ENCODE measurements around the gene TMX3.

The TMX3 gene, protein sequence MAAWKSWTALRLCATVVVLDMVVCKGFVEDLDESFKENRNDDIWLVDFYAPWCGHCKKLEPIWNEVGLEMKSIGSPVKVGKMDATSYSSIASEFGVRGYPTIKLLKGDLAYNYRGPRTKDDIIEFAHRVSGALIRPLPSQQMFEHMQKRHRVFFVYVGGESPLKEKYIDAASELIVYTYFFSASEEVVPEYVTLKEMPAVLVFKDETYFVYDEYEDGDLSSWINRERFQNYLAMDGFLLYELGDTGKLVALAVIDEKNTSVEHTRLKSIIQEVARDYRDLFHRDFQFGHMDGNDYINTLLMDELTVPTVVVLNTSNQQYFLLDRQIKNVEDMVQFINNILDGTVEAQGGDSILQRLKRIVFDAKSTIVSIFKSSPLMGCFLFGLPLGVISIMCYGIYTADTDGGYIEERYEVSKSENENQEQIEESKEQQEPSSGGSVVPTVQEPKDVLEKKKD

DNA sequence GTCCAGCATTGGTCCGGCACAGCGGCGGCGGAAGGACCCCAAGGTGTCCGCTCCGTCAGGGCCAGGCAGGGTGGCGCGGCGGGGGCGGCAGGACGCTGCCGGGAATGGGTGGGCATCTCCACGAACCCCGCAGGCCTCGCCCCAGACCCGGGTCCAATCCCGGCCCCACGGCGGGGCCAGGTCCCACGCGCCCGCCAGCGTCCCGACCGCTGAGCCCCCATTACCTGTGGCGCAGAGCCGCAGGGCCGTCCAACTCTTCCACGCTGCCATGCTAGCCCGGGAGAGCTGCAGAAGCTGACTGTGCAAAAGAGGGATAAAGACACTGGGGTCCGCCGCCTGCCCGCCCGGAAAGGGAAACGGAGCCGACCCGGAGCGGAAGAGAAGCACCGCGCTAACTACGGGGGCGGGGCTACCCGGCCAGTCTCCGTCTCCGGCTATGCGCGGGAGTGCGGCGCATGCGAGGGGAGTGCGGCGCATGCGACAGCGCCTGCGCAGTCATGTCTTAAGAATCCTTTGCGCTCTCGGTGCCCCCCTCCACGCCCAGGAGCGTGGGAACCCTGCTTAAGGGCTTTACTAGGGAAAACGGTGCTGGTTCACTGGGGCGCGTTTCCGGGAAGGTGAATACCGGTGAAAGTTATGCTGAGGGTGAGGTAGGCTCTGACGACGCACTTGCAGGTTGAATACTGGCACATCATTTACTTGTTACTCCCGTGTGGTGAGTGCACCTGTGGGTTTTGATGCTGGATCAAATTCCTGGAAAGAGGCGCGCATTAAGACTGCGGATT lies at the start of gene TMX3:
Gene TMX3 (minus strand): TSS at position 397 of the 785 bp plus-strand sequence. CDS start 127 bp downstream, at position 270.
- Histone ChIP-seq H3K36me3 (ENCODE audit: control insufficient read depth, low read depth, low read length) (peaks cover 26% of the 10 kb centered on the region), H3K9me3 (ENCODE audit: control insufficient read depth, low read depth, low read length) (no peaks in the 10 kb centered on the region), H3K27ac (ENCODE audit: low read length) (no peak within 1 kb of the TSS), H3K4me1 (ENCODE audit: control insufficient read depth, low read depth, low read length) (peaks cover 5% of the 10 kb centered on the region), H3K9ac (ENCODE audit: low read length) (peak within 1 kb of the TSS; percentile 82), H3K4me3 (ENCODE audit: low read length) (peak within 1 kb of the TSS; percentile 98), H3K27me3 (ENCODE audit: control insufficient read depth, insufficient read depth, low read length) (no peaks in the 10 kb centered on the region)

DNA sequence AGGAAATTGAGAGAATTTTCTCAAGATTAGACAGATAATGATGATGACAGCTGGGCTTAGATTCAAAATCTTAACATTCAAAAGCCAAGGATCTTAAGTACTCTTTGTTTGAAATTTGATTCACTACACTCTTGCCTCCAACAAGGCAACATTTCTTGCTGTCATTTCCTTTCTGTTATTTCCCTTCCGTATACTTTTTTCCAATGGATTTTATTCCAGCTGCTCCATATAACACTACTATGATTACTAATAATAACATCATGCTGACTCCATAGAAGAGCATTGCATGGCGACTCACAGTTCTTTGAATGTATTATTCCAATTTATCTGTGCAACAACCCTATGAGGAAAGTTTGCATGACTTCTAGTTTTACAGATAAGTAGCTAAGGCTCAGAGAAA lies 49.1 kb upstream of the TMX3 start:
- H3K27ac ChIP-seq (ENCODE audit: low read length) = no peak overlapping the region
- no peaks in the 10 kb centered on the region for H3K27me3 ChIP-seq (ENCODE audit: control insufficient read depth, insufficient read depth, low read length)
- no peaks in the 10 kb centered on the region for H3K9me3 ChIP-seq (ENCODE audit: control insufficient read depth, low read depth, low read length)
- H3K9ac ChIP-seq (ENCODE audit: low read length) = no peak overlapping the region
- no peaks in the 10 kb centered on the region for H3K4me1 ChIP-seq (ENCODE audit: control insufficient read depth, low read depth, low read length)
- H3K4me3 ChIP-seq (ENCODE audit: low read length) = no peak overlapping the region
- no peaks in the 10 kb centered on the region for H3K36me3 ChIP-seq (ENCODE audit: control insufficient read depth, low read depth, low read length)

DNA sequence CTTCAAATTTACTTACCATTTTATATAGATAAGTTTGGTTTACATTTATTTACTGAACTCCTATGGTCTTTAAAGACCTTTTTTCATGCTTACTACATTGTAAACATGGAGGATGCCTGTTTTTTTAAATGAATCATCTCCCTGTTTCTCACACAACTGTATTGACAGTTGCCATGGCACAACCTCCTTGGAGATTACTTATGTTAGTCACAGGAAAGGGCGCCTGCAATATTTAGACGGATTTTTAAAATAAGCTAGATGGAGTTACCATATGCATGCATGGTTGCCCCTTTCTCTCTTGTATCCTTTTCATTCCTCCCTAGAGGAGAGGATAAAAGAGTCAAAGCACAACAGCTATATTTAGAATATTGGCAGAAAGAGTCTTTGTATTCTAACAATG lies 48.2 kb upstream of the TMX3 start:
- Histone ChIP-seq H3K36me3 (ENCODE audit: control insufficient read depth, low read depth, low read length) (no peaks in the 10 kb centered on the region), H3K27me3 (ENCODE audit: control insufficient read depth, insufficient read depth, low read length) (no peaks in the 10 kb centered on the region), H3K27ac (ENCODE audit: low read length) (no peak overlapping the region), H3K9ac (ENCODE audit: low read length) (no peak overlapping the region), H3K4me3 (ENCODE audit: low read length) (no peak overlapping the region), H3K4me1 (ENCODE audit: control insufficient read depth, low read depth, low read length) (no peaks in the 10 kb centered on the region), H3K9me3 (ENCODE audit: control insufficient read depth, low read depth, low read length) (no peaks in the 10 kb centered on the region)

DNA sequence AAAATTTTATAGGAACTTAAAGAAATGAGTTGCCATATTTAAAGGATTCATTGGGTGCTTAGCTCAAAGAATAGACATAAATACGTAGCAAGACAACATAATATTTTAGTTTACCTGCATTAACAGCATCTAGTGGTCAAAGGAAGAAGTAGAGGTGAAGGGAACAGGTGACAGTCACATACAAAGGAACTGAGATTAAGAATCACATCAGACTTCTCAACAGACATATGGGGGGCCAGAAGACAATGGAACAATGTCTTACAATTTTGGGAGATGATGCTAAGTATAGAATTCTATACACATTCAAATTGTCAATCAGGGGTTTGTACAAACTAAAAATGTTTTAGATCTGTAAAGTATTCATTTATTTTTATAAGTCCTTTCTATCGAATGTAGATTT lies 44.4 kb upstream of the TMX3 start:
- Histone ChIP-seq H3K36me3 (ENCODE audit: control insufficient read depth, low read depth, low read length) (no peaks in the 10 kb centered on the region), H3K9me3 (ENCODE audit: control insufficient read depth, low read depth, low read length) (no peaks in the 10 kb centered on the region), H3K27me3 (ENCODE audit: control insufficient read depth, insufficient read depth, low read length) (no peaks in the 10 kb centered on the region), H3K4me1 (ENCODE audit: control insufficient read depth, low read depth, low read length) (no peaks in the 10 kb centered on the region), H3K27ac (ENCODE audit: low read length) (no peak overlapping the region), H3K9ac (ENCODE audit: low read length) (no peak overlapping the region), H3K4me3 (ENCODE audit: low read length) (no peak overlapping the region)

DNA sequence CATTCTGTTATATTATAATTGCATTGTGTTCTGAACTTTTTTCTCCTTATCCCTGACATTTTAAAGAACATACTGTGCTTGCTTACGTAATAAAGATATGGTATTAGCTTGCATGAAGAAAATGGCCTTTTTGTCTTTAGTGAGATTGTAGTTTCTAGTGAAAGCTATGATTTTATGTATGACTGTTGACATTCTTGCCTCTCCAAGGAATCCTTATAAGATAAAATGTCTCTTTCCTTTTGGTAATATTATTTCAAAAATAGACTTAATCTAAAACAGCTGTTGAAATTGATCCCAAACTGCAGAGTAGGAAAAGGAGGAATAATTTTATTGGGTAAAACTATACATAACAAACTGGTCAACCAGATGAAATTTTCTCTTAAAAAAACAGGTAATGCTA lies 42.2 kb upstream of the TMX3 start:
- H3K4me1 ChIP-seq (ENCODE audit: control insufficient read depth, low read depth, low read length) = no peaks in the 10 kb centered on the region
- no peak overlapping the region for H3K4me3 ChIP-seq (ENCODE audit: low read length)
- no peaks in the 10 kb centered on the region for H3K36me3 ChIP-seq (ENCODE audit: control insufficient read depth, low read depth, low read length)
- H3K27me3 ChIP-seq (ENCODE audit: control insufficient read depth, insufficient read depth, low read length) = no peaks in the 10 kb centered on the region
- H3K9ac ChIP-seq (ENCODE audit: low read length) = no peak overlapping the region
- H3K27ac ChIP-seq (ENCODE audit: low read length) = no peak overlapping the region
- H3K9me3 ChIP-seq (ENCODE audit: control insufficient read depth, low read depth, low read length) = peaks cover 2% of the 10 kb centered on the region

DNA sequence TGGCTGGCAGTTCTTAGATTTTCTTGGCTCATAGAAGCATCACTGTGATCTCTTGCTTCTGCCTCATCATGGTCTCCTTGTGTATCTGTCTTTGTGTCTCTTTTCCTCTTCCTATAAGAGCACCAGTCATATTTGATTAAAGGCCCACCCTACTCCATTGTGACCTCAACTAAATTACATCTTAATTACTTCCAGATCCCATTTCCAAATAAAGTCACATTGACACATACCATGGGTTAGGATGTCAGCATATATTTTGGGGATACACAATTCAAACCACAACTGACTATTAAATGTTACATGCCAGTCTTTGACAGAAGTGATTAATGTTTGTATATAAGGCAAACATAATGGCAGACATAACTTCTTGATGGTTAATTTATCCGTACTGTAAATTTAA lies 27.3 kb upstream of the TMX3 start:
- Histone ChIP-seq H3K36me3 (ENCODE audit: control insufficient read depth, low read depth, low read length) (no peaks in the 10 kb centered on the region), H3K9me3 (ENCODE audit: control insufficient read depth, low read depth, low read length) (no peaks in the 10 kb centered on the region), H3K9ac (ENCODE audit: low read length) (no peak overlapping the region), H3K27me3 (ENCODE audit: control insufficient read depth, insufficient read depth, low read length) (no peaks in the 10 kb centered on the region), H3K4me3 (ENCODE audit: low read length) (no peak overlapping the region), H3K27ac (ENCODE audit: low read length) (no peak overlapping the region), H3K4me1 (ENCODE audit: control insufficient read depth, low read depth, low read length) (no peaks in the 10 kb centered on the region)

DNA sequence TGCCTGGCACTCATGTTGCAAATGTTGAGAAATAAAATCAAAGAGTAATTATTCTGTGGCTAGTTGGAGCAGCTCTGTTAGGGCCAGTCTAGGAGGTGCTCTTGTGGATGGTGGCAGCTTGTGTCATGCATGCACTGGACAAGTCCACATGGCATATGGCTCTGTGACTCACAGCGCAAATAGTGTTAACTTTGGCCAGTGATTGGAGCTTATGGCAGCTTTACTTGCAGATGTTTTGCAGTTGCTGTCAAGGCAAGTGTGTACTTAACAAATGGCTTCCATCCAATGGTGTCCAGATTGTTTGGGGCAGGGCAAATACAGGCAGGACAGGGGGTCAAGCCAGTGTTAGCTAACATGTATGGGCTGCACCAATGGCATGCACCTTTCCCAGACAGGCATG lies 26.1 kb upstream of the TMX3 start:
- no peaks in the 10 kb centered on the region for H3K4me1 ChIP-seq (ENCODE audit: control insufficient read depth, low read depth, low read length)
- no peak overlapping the region for H3K27ac ChIP-seq (ENCODE audit: low read length)
- no peak overlapping the region for H3K4me3 ChIP-seq (ENCODE audit: low read length)
- H3K27me3 ChIP-seq (ENCODE audit: control insufficient read depth, insufficient read depth, low read length) = no peaks in the 10 kb centered on the region
- H3K9me3 ChIP-seq (ENCODE audit: control insufficient read depth, low read depth, low read length) = no peaks in the 10 kb centered on the region
- no peaks in the 10 kb centered on the region for H3K36me3 ChIP-seq (ENCODE audit: control insufficient read depth, low read depth, low read length)
- no peak overlapping the region for H3K9ac ChIP-seq (ENCODE audit: low read length)

DNA sequence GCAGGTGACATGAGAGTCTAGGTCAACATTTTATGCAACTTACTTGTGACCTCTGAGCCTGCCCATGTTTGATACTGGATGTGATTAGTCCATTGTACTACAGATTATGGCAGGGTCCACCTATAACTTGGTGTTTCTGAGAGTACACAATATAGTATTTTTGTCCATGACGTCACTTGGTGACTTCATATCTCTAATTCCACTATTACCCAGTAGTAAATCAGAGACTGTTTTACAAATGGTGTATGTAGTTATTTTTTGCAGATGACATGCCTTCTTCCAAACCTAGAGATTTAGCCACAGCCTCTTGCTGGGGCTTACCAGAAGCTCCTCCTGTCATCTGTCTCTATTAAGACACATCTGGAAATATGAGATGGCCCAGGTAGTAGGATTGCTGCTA lies 24.6 kb upstream of the TMX3 start:
- Histone ChIP-seq H3K36me3 (ENCODE audit: control insufficient read depth, low read depth, low read length) (no peaks in the 10 kb centered on the region), H3K4me1 (ENCODE audit: control insufficient read depth, low read depth, low read length) (no peaks in the 10 kb centered on the region), H3K4me3 (ENCODE audit: low read length) (no peak overlapping the region), H3K9ac (ENCODE audit: low read length) (no peak overlapping the region), H3K27me3 (ENCODE audit: control insufficient read depth, insufficient read depth, low read length) (no peaks in the 10 kb centered on the region), H3K9me3 (ENCODE audit: control insufficient read depth, low read depth, low read length) (no peaks in the 10 kb centered on the region), H3K27ac (ENCODE audit: low read length) (no peak overlapping the region)

DNA sequence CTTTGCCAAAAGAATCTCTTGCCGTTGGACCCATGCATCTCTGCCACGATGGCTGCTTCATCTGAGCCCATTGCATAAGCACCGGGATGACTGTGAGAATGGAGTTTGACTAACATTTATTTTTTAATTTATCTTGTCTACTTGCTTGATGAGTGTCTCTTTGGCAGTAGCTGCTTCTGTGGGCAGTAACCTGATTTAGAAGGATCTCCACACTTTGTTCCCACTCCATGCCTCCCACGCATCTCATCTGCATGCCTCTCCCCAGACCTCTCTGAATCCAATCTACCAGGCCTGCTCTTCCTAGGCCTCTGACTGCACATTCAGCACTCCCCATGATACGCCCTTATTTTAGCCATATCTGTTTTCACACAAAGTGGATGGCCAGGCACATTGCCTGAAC lies 23.7 kb upstream of the TMX3 start:
- H3K36me3 ChIP-seq (ENCODE audit: control insufficient read depth, low read depth, low read length) = no peaks in the 10 kb centered on the region
- no peak overlapping the region for H3K27ac ChIP-seq (ENCODE audit: low read length)
- no peak overlapping the region for H3K9ac ChIP-seq (ENCODE audit: low read length)
- H3K4me3 ChIP-seq (ENCODE audit: low read length) = no peak overlapping the region
- H3K9me3 ChIP-seq (ENCODE audit: control insufficient read depth, low read depth, low read length) = no peaks in the 10 kb centered on the region
- no peaks in the 10 kb centered on the region for H3K27me3 ChIP-seq (ENCODE audit: control insufficient read depth, insufficient read depth, low read length)
- H3K4me1 ChIP-seq (ENCODE audit: control insufficient read depth, low read depth, low read length) = no peaks in the 10 kb centered on the region

DNA sequence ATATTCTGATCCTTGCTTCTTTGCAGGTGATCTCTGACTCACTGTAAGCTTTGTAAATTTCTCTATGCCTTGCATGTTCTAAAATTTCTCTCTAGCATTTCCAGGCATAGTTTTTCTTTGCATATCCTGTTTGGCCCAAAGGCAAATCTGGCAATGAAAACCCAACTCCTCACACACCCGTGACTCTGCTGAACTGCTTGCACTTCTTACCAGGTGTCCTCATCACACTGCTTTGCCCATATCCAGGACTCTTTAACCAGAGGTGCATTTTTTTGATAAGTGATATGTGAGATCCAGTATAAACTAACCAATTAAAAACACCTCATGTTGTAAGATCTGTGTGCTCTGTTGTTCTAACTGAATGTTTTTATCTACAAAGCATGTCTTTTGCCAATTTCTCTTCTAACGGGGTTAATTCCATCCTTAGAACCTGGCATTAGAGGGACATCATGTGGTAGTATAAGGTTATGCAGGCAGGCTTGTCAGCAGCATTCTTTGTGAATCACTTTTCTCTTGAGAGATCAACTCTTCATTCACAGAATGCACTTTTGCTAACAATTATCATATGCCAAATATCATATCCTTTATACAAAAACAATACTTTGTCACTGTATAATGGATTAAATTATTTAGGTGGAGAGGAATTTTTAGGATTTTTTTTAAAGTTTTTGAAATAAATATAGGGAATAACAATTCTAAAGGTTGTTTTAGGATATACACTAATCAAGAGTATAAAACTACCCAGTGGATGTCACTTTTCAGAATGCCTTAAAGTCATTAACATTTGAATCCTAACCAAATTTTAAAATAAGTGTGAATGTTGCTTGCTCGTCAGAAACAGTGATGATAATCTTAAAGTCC lies 20.8 kb upstream of the TMX3 start:
- no peak overlapping the region for H3K27ac ChIP-seq (ENCODE audit: low read length)
- no peaks in the 10 kb centered on the region for H3K27me3 ChIP-seq (ENCODE audit: control insufficient read depth, insufficient read depth, low read length)
- no peaks in the 10 kb centered on the region for H3K36me3 ChIP-seq (ENCODE audit: control insufficient read depth, low read depth, low read length)
- no peak overlapping the region for H3K9ac ChIP-seq (ENCODE audit: low read length)
- no peaks in the 10 kb centered on the region for H3K9me3 ChIP-seq (ENCODE audit: control insufficient read depth, low read depth, low read length)
- no peak overlapping the region for H3K4me3 ChIP-seq (ENCODE audit: low read length)
- no peaks in the 10 kb centered on the region for H3K4me1 ChIP-seq (ENCODE audit: control insufficient read depth, low read depth, low read length)

DNA sequence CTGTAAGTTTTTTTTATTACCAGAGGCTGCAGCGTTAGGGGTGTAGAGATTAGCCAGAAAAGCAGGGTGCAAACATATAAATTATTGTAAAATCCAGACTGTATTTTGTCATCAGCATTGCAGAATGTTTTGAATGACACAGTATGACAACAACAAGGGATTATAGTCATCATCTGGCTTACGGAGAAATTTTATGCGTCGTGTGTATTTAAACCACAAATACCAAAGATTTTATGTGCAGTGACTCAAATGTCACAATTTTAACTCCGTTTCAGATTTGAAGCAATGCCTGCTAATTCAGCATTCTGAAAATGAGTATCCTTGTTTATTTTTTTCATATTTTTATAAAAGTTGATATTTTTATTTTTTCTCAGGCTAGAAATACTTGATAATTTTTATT lies 19.4 kb upstream of the TMX3 start:
- H3K4me3 ChIP-seq (ENCODE audit: low read length) = no peak overlapping the region
- no peaks in the 10 kb centered on the region for H3K4me1 ChIP-seq (ENCODE audit: control insufficient read depth, low read depth, low read length)
- H3K9me3 ChIP-seq (ENCODE audit: control insufficient read depth, low read depth, low read length) = no peaks in the 10 kb centered on the region
- no peak overlapping the region for H3K9ac ChIP-seq (ENCODE audit: low read length)
- H3K36me3 ChIP-seq (ENCODE audit: control insufficient read depth, low read depth, low read length) = no peaks in the 10 kb centered on the region
- no peak overlapping the region for H3K27ac ChIP-seq (ENCODE audit: low read length)
- H3K27me3 ChIP-seq (ENCODE audit: control insufficient read depth, insufficient read depth, low read length) = no peaks in the 10 kb centered on the region

Data from iPS-18a (cell line).